Nephron progenitor cell (in vitro differentiated cells): ENCODE results near the gene SLC35G3.

Source experiments
- DNase-seq: peaks from one replicate; pipeline ENCODE4 v3.0.0; 2021
- H3K27ac Mint-ChIP-seq: 2 replicates; pipeline ENCODE4 v1.8.0; 2021; ENCODE audit warnings: mild to moderate bottlenecking, moderate library complexity, mixed read lengths
- H3K27me3 Mint-ChIP-seq: 2 replicates; pipeline ENCODE4 v1.8.0; 2021; ENCODE audit warnings: mild to moderate bottlenecking, low read depth, mixed read lengths; ENCODE audit not compliant: poor library complexity
- H3K36me3 Mint-ChIP-seq: 2 replicates; pipeline ENCODE4 v1.8.0; 2021; ENCODE audit warnings: low read depth, mixed read lengths
- H3K4me1 Mint-ChIP-seq: 2 replicates; pipeline ENCODE4 v1.8.0; 2021; ENCODE audit warnings: mixed read lengths
- H3K4me3 Mint-ChIP-seq: 2 replicates; pipeline ENCODE4 v1.8.0; 2021; ENCODE audit warnings: mild to moderate bottlenecking, moderate library complexity, mixed read lengths
- H3K9me3 Mint-ChIP-seq: 2 replicates; pipeline ENCODE4 v1.8.0; 2021; ENCODE audit warnings: mild to moderate bottlenecking, moderate library complexity, mixed read lengths
- TF ChIP-seq, protein P1 (sequence below): fragments of 200-600 bp; sonication (generic); IDR thresholded peaks from 2 replicates; pipeline ENCODE4 v1.5.0; 2021; ENCODE audit warnings: antibody characterized with exemption

SLC35G3 gene

GRCh38 chr17:35192708-35193107, 1.5 kb downstream of the SLC35G3 start:
- Mint-ChIP-seq H3K4me3 (no peak overlapping the region), H3K4me1 (no peaks in the 10 kb centered on the region), H3K27me3 (peaks cover 22% of the 10 kb centered on the region), H3K27ac (no peak overlapping the region), H3K36me3 (no peaks in the 10 kb centered on the region), H3K9me3 (peaks cover 36% of the 10 kb centered on the region)
- TF ChIP-seq, protein P1, sequence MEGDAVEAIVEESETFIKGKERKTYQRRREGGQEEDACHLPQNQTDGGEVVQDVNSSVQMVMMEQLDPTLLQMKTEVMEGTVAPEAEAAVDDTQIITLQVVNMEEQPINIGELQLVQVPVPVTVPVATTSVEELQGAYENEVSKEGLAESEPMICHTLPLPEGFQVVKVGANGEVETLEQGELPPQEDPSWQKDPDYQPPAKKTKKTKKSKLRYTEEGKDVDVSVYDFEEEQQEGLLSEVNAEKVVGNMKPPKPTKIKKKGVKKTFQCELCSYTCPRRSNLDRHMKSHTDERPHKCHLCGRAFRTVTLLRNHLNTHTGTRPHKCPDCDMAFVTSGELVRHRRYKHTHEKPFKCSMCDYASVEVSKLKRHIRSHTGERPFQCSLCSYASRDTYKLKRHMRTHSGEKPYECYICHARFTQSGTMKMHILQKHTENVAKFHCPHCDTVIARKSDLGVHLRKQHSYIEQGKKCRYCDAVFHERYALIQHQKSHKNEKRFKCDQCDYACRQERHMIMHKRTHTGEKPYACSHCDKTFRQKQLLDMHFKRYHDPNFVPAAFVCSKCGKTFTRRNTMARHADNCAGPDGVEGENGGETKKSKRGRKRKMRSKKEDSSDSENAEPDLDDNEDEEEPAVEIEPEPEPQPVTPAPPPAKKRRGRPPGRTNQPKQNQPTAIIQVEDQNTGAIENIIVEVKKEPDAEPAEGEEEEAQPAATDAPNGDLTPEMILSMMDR, result no peak
- no peak for DNase-seq

GRCh38 chr17:35191001-35191695, 3.0 kb downstream of the SLC35G3 start:
- no peak overlapping the region for H3K4me3 Mint-ChIP-seq
- DNase-seq, result no peak
- no peaks in the 10 kb centered on the region for H3K36me3 Mint-ChIP-seq
- TF ChIP-seq, protein P1, result no peak
- peaks cover 21% of the 10 kb centered on the region for H3K27me3 Mint-ChIP-seq
- no peaks in the 10 kb centered on the region for H3K4me1 Mint-ChIP-seq
- H3K27ac Mint-ChIP-seq, result no peak overlapping the region
- peaks cover 21% of the 10 kb centered on the region for H3K9me3 Mint-ChIP-seq

DNA sequence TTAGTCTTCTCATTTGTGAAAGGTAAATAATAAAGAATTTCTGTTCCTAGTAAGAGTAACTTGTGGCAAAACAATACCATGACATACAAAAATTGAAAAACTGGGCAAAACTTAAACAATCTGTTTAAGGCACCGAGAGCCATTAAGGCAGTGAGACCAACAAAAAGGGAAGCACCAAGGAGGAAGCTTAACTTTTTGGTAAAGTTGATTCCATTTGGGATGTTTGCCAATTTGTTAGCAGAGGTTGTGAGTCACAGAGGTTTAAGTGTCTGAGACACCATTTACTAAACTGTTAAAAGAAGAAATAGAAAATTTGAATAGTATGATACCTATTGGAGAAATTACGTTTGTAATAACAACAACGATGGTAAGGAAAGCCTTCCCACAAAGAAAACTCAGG, 4.9 kb downstream of the SLC35G3 start:
- Mint-ChIP-seq H3K27ac (no peak overlapping the region), H3K9me3 (peaks cover 11% of the 10 kb centered on the region), H3K4me1 (no peaks in the 10 kb centered on the region), H3K27me3 (peaks cover 30% of the 10 kb centered on the region), H3K4me3 (no peak overlapping the region), H3K36me3 (no peaks in the 10 kb centered on the region)
- DNase-seq, result no peak
- TF ChIP-seq, protein P1, result no peak

DNA sequence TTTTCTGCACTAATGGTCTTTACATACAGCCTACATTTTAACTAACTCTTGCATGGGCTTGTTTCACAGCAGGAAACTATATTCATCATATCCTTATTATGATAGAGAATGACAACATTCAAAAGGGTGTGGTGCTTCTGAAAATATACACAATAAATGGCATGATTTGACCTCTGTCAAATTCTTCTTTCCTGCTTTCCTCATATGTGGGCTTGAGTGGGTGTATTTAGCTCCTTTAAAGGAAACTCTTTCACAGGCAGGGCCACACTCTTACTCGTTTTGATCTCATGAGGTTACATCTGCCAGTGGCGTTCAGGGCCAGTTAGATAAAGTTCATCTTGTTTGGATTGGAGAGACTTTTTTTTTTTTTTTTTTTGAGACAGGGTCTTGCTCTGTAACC, 6.1 kb downstream of the SLC35G3 start:
- no peaks in the 10 kb centered on the region for H3K4me1 Mint-ChIP-seq
- TF ChIP-seq, protein P1, result no peak
- no peaks in the 10 kb centered on the region for H3K36me3 Mint-ChIP-seq
- H3K4me3 Mint-ChIP-seq, result no peak overlapping the region
- no peak overlapping the region for H3K27ac Mint-ChIP-seq
- DNase-seq, result no peak
- H3K27me3 Mint-ChIP-seq, result peaks cover 41% of the 10 kb centered on the region
- H3K9me3 Mint-ChIP-seq, result peaks cover 3% of the 10 kb centered on the region

DNA sequence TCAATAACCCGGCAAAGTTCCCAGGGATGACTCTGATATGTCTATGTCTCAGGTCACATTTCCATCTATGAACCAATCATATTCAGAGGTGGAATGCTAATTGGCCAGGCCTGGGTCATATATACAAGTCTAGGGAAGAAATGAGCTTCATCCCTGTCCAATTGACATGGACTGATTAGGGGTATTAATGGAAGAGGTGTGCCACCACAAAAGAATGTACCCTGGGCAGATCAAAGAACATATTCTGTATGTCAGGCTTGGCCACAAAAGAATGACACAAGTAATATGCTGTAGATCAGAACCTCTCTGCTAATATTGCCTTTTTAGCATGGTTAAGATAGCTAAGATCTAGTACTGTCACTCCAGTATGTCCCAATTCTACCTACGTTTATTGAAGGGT, 6.7 kb downstream of the SLC35G3 start:
- H3K36me3 Mint-ChIP-seq, result no peaks in the 10 kb centered on the region
- TF ChIP-seq, protein P1, result no peak
- no peak overlapping the region for H3K27ac Mint-ChIP-seq
- H3K4me3 Mint-ChIP-seq, result no peak overlapping the region
- peaks cover 42% of the 10 kb centered on the region for H3K27me3 Mint-ChIP-seq
- DNase-seq, result no peak
- H3K9me3 Mint-ChIP-seq, result peaks cover 3% of the 10 kb centered on the region
- H3K4me1 Mint-ChIP-seq, result no peaks in the 10 kb centered on the region

DNA sequence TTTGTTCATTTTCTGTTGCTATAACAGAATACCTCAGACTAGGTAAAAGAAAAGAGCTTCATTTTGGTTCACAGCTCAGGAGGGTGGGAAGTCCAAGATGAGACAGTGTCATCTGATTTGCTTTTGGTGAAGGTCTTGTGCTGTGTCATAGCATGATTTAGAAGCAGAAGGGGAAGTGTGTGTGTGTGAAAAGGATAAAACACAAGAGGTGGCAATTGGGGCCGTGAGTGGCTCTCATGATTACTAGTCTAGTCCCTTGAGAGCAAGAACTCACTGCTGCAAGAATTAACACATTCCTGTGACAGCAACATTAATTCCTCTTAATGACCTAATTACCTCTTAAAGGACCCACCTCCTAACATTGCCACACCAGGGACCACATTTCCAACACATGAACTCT, 8.3 kb downstream of the SLC35G3 start:
- H3K27ac Mint-ChIP-seq, result peak overlapping the region; percentile 46
- H3K4me1 Mint-ChIP-seq, result no peaks in the 10 kb centered on the region
- TF ChIP-seq, protein P1, result no peak
- H3K4me3 Mint-ChIP-seq, result no peak overlapping the region
- DNase-seq, result no peak
- peaks cover 3% of the 10 kb centered on the region for H3K9me3 Mint-ChIP-seq
- H3K36me3 Mint-ChIP-seq, result no peaks in the 10 kb centered on the region
- H3K27me3 Mint-ChIP-seq, result peaks cover 46% of the 10 kb centered on the region
